K562 (cell line): ENCODE results near the gene ZNF276.

Experiments
- E2F4 ChIP-seq: sonication (generic); formaldehyde crosslinking; IDR thresholded peaks from 2 replicates; pipeline ENCODE4 v1.8.0; 2022; ENCODE audit warnings: mild to moderate bottlenecking, low read depth, missing genetic modification reagents
- ZNF239 ChIP-seq: fragments of 250-450 bp; sonication (Bioruptor Pico); IDR thresholded peaks from 2 replicates; pipeline ENCODE4 v1.4.0; 2020; ENCODE audit warnings: mild to moderate bottlenecking
- ZNF354B ChIP-seq: fragments of 250-450 bp; sonication (Bioruptor Pico); IDR thresholded peaks from 2 replicates; pipeline ENCODE4 v1.4.0; 2020

- TF ChIP-seq E2F4 (no peak), ZNF354B (CRISPR knock-in tag) (no peak), ZNF239 (no peak)
These were observed 38.5 kb downstream of the ZNF276 start for GRCh38 chr16:89759746-89760340.
